Esophagus (tissue), 2 donors: Measurements from ENCODE around the gene DGKG. TPM values are rescaled to one million over a fixed set of nuclear protein-coding genes. Genes with fewer than 3 reads are reported as not detected.

Experiments
- H3K27ac ChIP-seq, 2 donors: one replicate each; pipeline ENCODE4 v1.5.1; 2013; ENCODE audit warnings: low read depth in 2 of 2, mild to moderate bottlenecking in 2 of 2, inconsistent platforms in 1 of 2, low read length in 1 of 2, moderate library complexity in 1 of 2
- H3K27me3 ChIP-seq, 2 donors: one replicate each; pipeline ENCODE4 v1.6.1; 2013; ENCODE audit warnings: low read length in 2 of 2, control low read depth in 1 of 2, mild to moderate bottlenecking in 1 of 2; ENCODE audit not compliant: insufficient read depth in 2 of 2, control insufficient read depth in 1 of 2
- H3K36me3 ChIP-seq, 2 donors: one replicate each; pipeline ENCODE4 v1.6.1; 2013; ENCODE audit warnings: low read length in 1 of 2; ENCODE audit not compliant: control insufficient read depth in 2 of 2, insufficient read depth in 2 of 2
- H3K4me1 ChIP-seq, 2 donors: one replicate each; pipeline ENCODE4 v1.6.1; 2013; ENCODE audit warnings: low read length in 1 of 2; ENCODE audit not compliant: control insufficient read depth in 2 of 2, insufficient read depth in 2 of 2
- H3K4me3 ChIP-seq, 2 donors: one replicate each; pipeline ENCODE4 v1.5.1; 2013; ENCODE audit warnings: low read length in 2 of 2, mild to moderate bottlenecking in 2 of 2, low read depth in 1 of 2, moderate library complexity in 1 of 2
- H3K9me3 ChIP-seq, 2 donors: one replicate each; pipeline ENCODE4 v1.6.1; 2013; ENCODE audit warnings: mild to moderate bottlenecking in 2 of 2, low read depth in 1 of 2, low read length in 1 of 2, moderate library complexity in 1 of 2; ENCODE audit not compliant: control insufficient read depth in 2 of 2, insufficient read depth in 1 of 2
- WGBS, 2 donors: extraction: QIAGEN DNeasy Blood & Tissue Kit; methylation state at CpG; one replicate each; pipeline ENCODE4 v1.1.7; 2013; 5-methylcytosine and 5-hydroxymethylcytosine counted together
- polyA plus RNA-seq, 2 donors: library from polyadenylated mRNA; stranded (reverse); fragments of 200-250 nt; gene quantifications; one replicate each; pipeline ENCODE4 v1.2.3, GENCODE V29; 2013
- donor health status: healthy with polysubstance abuse.
- donor health status: Bipolar disorder and iron deficiency.

DGKG gene
- polyA plus RNA-seq, 2 donors = 0.88 to 1.6 TPM

- Histone ChIP-seq H3K27ac (no peak overlapping the region), H3K4me1 (no peaks in the 10 kb centered on the region), H3K4me3 (no peak overlapping the region), H3K9me3 (no peaks in the 10 kb centered on the region), H3K27me3 (no peaks in the 10 kb centered on the region), H3K36me3 (no peaks in the 10 kb centered on the region)
- 87 to 88% methylated on average over 15 of the region's 15 CpGs for WGBS, 2 donors
These were observed 224.9 kb downstream of the DGKG start for GRCh38 chr3:186137051-186137685.

- Histone ChIP-seq H3K27me3 (no peaks in the 10 kb centered on the region), H3K36me3 (no peaks in the 10 kb centered on the region), H3K27ac (no peak overlapping the region), H3K4me3 (no peak overlapping the region), H3K9me3 (no peaks in the 10 kb centered on the region), H3K4me1 (no peaks in the 10 kb centered on the region)
- 82 to 86% methylated on average over 5 of the region's 5 CpGs for WGBS, 2 donors
These were observed 228.1 kb downstream of the DGKG start for GRCh38 chr3:186133980-186134379.

DNA sequence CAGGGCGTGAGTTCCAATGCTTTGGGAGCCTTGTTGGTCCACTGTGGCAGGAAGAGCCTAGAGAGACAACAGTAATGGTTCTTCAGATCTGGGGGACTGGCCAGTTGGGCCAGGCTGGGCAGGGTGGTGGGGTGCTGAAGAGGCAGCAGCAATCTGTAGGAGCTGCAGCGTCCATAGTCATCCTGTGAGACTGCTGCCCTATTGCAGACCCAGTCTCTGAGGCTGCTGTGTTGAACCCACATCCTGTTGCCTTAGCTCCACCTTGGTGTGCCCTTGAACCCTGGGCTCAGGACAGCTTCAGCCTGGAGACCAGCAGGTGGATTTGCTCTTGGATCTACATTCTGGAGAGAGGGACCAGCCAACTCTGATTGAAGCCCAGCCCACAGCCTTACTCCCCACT lies 229.5 kb downstream of the DGKG start:
- Histone ChIP-seq H3K27me3 (no peaks in the 10 kb centered on the region), H3K4me1 (no peaks in the 10 kb centered on the region), H3K27ac (no peak overlapping the region), H3K9me3 (no peaks in the 10 kb centered on the region), H3K4me3 (no peak overlapping the region), H3K36me3 (no peaks in the 10 kb centered on the region)
- WGBS, 2 donors = 87 to 88% methylated on average over 2 of the region's 2 CpGs

DNA sequence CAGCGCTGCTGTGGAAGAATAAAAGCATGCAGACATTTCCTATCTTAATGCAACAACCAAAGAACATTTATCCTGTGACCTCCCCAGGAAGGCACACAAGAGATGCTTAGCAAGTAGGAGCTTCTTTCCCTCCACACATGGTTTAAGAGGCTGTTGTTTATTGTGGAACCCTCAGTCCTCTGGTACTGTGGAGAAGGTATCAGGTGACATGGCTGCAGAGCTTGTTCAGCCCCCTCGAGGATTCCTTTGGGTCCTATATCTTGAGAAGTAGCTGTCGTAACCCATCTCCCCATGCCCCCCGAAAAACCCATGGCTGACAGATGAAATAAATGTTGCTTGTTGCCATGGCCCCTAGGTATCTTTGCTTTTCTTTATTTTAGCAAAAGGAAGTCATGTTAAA lies 232.8 kb downstream of the DGKG start:
- Histone ChIP-seq H3K4me3 (no peak overlapping the region), H3K27ac (no peak overlapping the region), H3K36me3 (no peaks in the 10 kb centered on the region), H3K27me3 (no peaks in the 10 kb centered on the region), H3K9me3 (no peaks in the 10 kb centered on the region), H3K4me1 (no peaks in the 10 kb centered on the region)
- 86% methylated on average over 4 of the region's 4 CpGs for WGBS, 2 donors

GRCh38 chr3:186128158-186128557 lies 233.9 kb downstream of the DGKG start:
- Histone ChIP-seq H3K27ac (no peak overlapping the region), H3K4me3 (no peak overlapping the region), H3K4me1 (no peaks in the 10 kb centered on the region), H3K9me3 (no peaks in the 10 kb centered on the region), H3K27me3 (no peaks in the 10 kb centered on the region), H3K36me3 (no peaks in the 10 kb centered on the region)
- WGBS, 2 donors = 78 to 80% methylated on average over 8 of the region's 8 CpGs

DNA sequence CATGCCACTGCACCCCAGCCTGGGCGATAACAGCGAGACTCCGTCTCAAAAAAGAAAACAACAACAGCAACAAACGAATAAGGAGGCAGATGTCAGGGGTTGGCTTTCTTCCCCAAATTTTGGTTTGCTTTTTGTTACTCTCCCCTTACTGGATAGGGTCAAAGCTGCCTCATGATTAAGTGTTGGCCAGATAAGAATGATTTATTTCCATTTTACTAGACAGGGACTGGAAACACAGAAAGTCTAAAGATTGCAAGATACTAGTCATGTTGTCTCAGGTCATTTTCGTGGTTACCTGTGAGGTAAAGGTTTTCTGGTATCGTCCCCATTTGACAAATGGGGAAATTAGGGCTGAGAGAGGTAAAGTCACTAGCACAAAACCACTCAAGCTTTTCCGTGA lies 234.6 kb downstream of the DGKG start:
- 88 to 90% methylated on average over 7 of the region's 7 CpGs for WGBS, 2 donors
- no peak overlapping the region for H3K27ac ChIP-seq
- H3K9me3 ChIP-seq = no peaks in the 10 kb centered on the region
- H3K36me3 ChIP-seq = no peaks in the 10 kb centered on the region
- no peak overlapping the region for H3K4me3 ChIP-seq
- H3K4me1 ChIP-seq = no peaks in the 10 kb centered on the region
- no peaks in the 10 kb centered on the region for H3K27me3 ChIP-seq

DNA sequence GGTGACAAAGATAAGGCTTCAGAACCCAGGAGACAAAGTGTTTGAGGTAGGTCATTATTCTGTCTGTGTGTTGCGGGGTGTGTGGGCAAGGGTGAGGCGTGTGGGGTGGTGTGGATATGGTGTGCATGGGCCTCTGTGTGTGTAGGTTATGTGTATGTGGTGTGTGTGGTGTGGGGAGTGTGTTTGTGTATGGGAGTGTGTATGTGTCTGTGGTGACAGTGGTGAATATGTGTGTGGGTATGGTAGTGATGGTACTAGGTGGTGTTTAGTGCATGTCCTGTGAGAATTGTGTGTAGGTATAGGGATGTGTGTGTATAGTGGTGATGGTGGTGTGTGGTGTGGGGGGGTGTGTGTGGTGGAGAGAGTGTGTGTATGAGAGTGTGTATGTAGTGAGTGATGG lies 236.9 kb downstream of the DGKG start:
- Histone ChIP-seq H3K27ac (no peak overlapping the region), H3K36me3 (no peaks in the 10 kb centered on the region), H3K4me1 (no peaks in the 10 kb centered on the region), H3K4me3 (no peak overlapping the region), H3K27me3 (no peaks in the 10 kb centered on the region), H3K9me3 (no peaks in the 10 kb centered on the region)
- WGBS, 2 donors = 94 to 98% methylated on average over 2 of the region's 2 CpGs

DNA sequence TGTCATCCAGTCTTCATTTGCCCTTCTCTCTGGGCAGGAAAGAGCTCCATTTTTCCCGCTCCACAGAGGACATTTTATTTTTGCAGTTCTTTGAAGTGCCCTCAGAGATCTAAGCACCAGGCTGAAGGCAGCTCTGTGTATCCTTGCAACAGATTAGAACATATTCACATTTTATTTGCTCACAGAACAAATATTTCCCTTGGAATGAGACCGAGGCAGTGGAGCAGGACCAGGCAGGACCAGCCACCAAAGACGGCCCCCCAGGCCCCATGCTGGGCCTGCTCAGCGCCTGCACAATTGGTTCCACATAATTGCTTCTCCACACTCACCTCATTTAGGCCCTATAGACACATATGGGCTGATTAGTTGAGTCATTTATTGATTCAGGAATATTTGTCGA lies 237.4 kb downstream of the DGKG start:
- Histone ChIP-seq H3K27me3 (no peaks in the 10 kb centered on the region), H3K4me1 (no peaks in the 10 kb centered on the region), H3K27ac (no peak overlapping the region), H3K4me3 (no peak overlapping the region), H3K36me3 (no peaks in the 10 kb centered on the region), H3K9me3 (no peaks in the 10 kb centered on the region)
- 48 to 60% methylated on average over 5 of the region's 5 CpGs for WGBS, 2 donors

- Histone ChIP-seq H3K27ac (no peak overlapping the region), H3K9me3 (no peaks in the 10 kb centered on the region), H3K27me3 (no peaks in the 10 kb centered on the region), H3K4me1 (no peaks in the 10 kb centered on the region), H3K4me3 (no peak overlapping the region), H3K36me3 (no peaks in the 10 kb centered on the region)
- WGBS, 2 donors = 61 to 65% methylated on average over 5 of the region's 5 CpGs
These were observed 239.0 kb downstream of the DGKG start for GRCh38 chr3:186123012-186123411.

GRCh38 chr3:186121968-186122367 lies 240.1 kb downstream of the DGKG start:
- Histone ChIP-seq H3K27ac (no peak overlapping the region), H3K36me3 (no peaks in the 10 kb centered on the region), H3K4me1 (no peaks in the 10 kb centered on the region), H3K27me3 (no peaks in the 10 kb centered on the region), H3K4me3 (no peak overlapping the region), H3K9me3 (no peaks in the 10 kb centered on the region)
- whole genome bisulfite sequencing, 2 donors = 15 to 18% methylated on average over 2 of the region's 2 CpGs
